GM12878 (cell line): ENCODE results near the gene DENND1B. TPM values are rescaled to one million over a fixed set of nuclear protein-coding genes. Genes with fewer than 3 reads are reported as not detected.

Source experiments
- ATAC-seq: fragments of 200-7000 bp; cut with Tn5 transposase; 3 replicates; pipeline ENCODE4 v1.9.1; 2020; ENCODE audit warnings: mild to moderate bottlenecking, moderate library complexity
- BruUV-seq: library from RNA; stranded (reverse); fragments of 400-500 nt; replicated peaks from 2 replicates; lab custom pipeline; 2021; lab: Mats Ljungman, UMichigan
- CTCF ChIA-PET: fragments of 300-600 bp; sonication (Branson Sonifier 250); formaldehyde crosslinking; extraction: SDS; loops from one replicate; lab custom pipeline; 2021; ENCODE audit warnings: inconsistent platforms; lab: Yijun Ruan, JAX
- POLR2A ChIA-PET: fragments of 350-600 bp; formaldehyde crosslinking; extraction: SDS; loops from one replicate; lab custom pipeline; 2021; ENCODE audit warnings: inconsistent platforms; lab: Charles Lee
- RAD21 ChIA-PET: fragments of 300-600 bp; sonication (Branson Sonifier 250); formaldehyde crosslinking; loops from one replicate; lab custom pipeline; 2023; ENCODE audit warnings: antibody characterized with exemption; ENCODE audit not compliant: unreplicated experiment; lab: Charles Lee
- SMC1A ChIA-PET: fragments of 300-600 bp; sonication (Branson Sonifier 250); formaldehyde crosslinking; loops from one replicate; lab custom pipeline; 2023; ENCODE audit not compliant: unreplicated experiment, uncharacterized antibody; lab: Charles Lee
- DNase-seq: peaks from one replicate; pipeline ENCODE4 v3.0.0-alpha.2; 2011; ENCODE audit warnings: low read depth, low spot score
- FAIRE-seq: peaks from 3 replicates; lab custom pipeline; 2011; peaks lifted over from hg19 to GRCh38; lab: Jason Lieb, UNC
- H2AFZ ChIP-seq: 2 replicates; pipeline ENCODE4 v1.6.0; 2011; ENCODE audit warnings: low read depth, low read length, control low read depth; ENCODE audit not compliant: control insufficient read depth
- H3K27ac ChIP-seq: 2 replicates; pipeline ENCODE4 v1.5.1; 2011; ENCODE audit warnings: control low read depth; ENCODE audit not compliant: control insufficient read depth, insufficient read depth
- H3K27me3 ChIP-seq, 2 experiments: replicated peaks in 1 of 2; 2 replicates each; pipeline versions ENCODE4 v1.6.0 to v1.6.1; 2011; ENCODE audit warnings: low read length in 1 of 2; ENCODE audit not compliant: control insufficient read depth in 2 of 2, insufficient read depth in 2 of 2
- H3K36me3 ChIP-seq, 2 experiments: 2 replicates each; pipeline ENCODE4 v1.5.1; 2011; ENCODE audit warnings: low read length in 1 of 2; ENCODE audit not compliant: control insufficient read depth in 2 of 2, insufficient read depth in 2 of 2
- H3K4me1 ChIP-seq: 2 replicates; pipeline ENCODE4 v1.6.1; 2011; ENCODE audit warnings: mild to moderate bottlenecking, low read length, moderate library complexity, mixed read lengths; ENCODE audit not compliant: control insufficient read depth, insufficient read depth
- H3K4me2 ChIP-seq: 2 replicates; pipeline ENCODE4 v1.6.0; 2011; ENCODE audit warnings: control low read depth; ENCODE audit not compliant: control insufficient read depth, insufficient read depth
- H3K4me3 ChIP-seq: fragments of 200-600 bp; sonication (generic); 2 replicates; pipeline ENCODE4 v1.5.1; 2016
- H3K79me2 ChIP-seq: 2 replicates; pipeline ENCODE4 v1.6.0; 2011; ENCODE audit warnings: low read length; ENCODE audit not compliant: control insufficient read depth, insufficient read depth
- H3K9ac ChIP-seq: 2 replicates; pipeline ENCODE4 v1.8.0; 2011; ENCODE audit warnings: low read length, control low read depth, mixed read lengths; ENCODE audit not compliant: control insufficient read depth, insufficient read depth
- H3K9me3 ChIP-seq: replicated peaks from 3 replicates; pipeline ENCODE4 v1.5.1; 2011; ENCODE audit warnings: mild to moderate bottlenecking, low read length; ENCODE audit not compliant: control insufficient read depth, insufficient read depth
- H4K20me1 ChIP-seq: 2 replicates; pipeline ENCODE4 v1.6.0; 2011; ENCODE audit not compliant: control insufficient read depth, insufficient read depth
- CBX3 ChIP-seq: fragments of 200-600 bp; sonication (generic); IDR thresholded peaks from 2 replicates; pipeline ENCODE4 v1.6.1; 2016; ENCODE audit warnings: low read depth, borderline replicate concordance
- FOXK2 ChIP-seq: fragments of 450-650 bp; IDR thresholded peaks from 2 replicates; pipeline ENCODE4 v1.6.1; 2017; ENCODE audit warnings: mild to moderate bottlenecking, moderate library complexity
- FOXM1 ChIP-seq: IDR thresholded peaks from 2 replicates; pipeline ENCODE4 v1.6.1; 2012; ENCODE audit warnings: low read depth, mild to moderate bottlenecking, inconsistent platforms, low read length, moderate library complexity
- HSF1 ChIP-seq: fragments of 150-350 bp; IDR thresholded peaks from 2 replicates; pipeline ENCODE4 v1.6.1; 2014; ENCODE audit warnings: mild to moderate bottlenecking, low read depth, low read length
- MXI1 ChIP-seq: fragments of 150-350 bp; IDR thresholded peaks from 2 replicates; pipeline ENCODE4 v1.6.1; 2011; ENCODE audit warnings: low read depth, mild to moderate bottlenecking, inconsistent platforms, low read length, improper control_type of control experiment
- PAX8 ChIP-seq: fragments of 450-650 bp; IDR thresholded peaks from 2 replicates; pipeline ENCODE4 v1.6.1; 2017; ENCODE audit warnings: mild to moderate bottlenecking, moderate library complexity
- SMAD1 ChIP-seq: fragments of 450-650 bp; IDR thresholded peaks from 2 replicates; pipeline ENCODE4 v1.6.1; 2018; ENCODE audit warnings: mild to moderate bottlenecking, low read depth; ENCODE audit not compliant: partially characterized antibody
- SUZ12 ChIP-seq: fragments of 200-600 bp; sonication (generic); IDR thresholded peaks from one replicate; pipeline ENCODE4 v1.6.1; 2018; ENCODE audit warnings: antibody characterized with exemption, mild to moderate bottlenecking; ENCODE audit not compliant: unreplicated experiment
- ZBTB33 ChIP-seq: fragments of 450-650 bp; IDR thresholded peaks from 2 replicates; pipeline ENCODE4 v1.6.1; 2017; ENCODE audit warnings: mild to moderate bottlenecking
- WGBS: methylation state at CpG from one replicate; pipeline ENCODE4 v1.1.6; 2016; ENCODE audit warnings: low lambda C conversion rate; ENCODE audit not compliant: insufficient replicate concordance, insufficient coverage; ENCODE audit errors: missing lambda C conversion rate; 5-methylcytosine and 5-hydroxymethylcytosine counted together
- in situ Hi-C: fragments of 300-500 bp; cut with MboI; formaldehyde crosslinking; loops from 9 replicates; pipeline ENCODE4 v1.14.3; 2018; ENCODE audit warnings: mixed read lengths
- intact Hi-C: fragments of 100-400 bp; cut with micrococcal nuclease; formaldehyde crosslinking; loops from one replicate; pipeline ENCODE4 v1.14.2; 2022; ENCODE audit not compliant: unreplicated experiment
- polyA plus RNA-seq, 11 experiments: library from polyadenylated mRNA; depleted of rRNA in 4 of 11; unstranded in 6 of 11; stranded (reverse) in 5 of 11; fragments of >200 nt; fragmentation: Nextera tagmentation in 4 of 11; fragmentation: Illumina TruSeq in 1 of 11; extraction: Ambion mirVana in 4 of 11; extraction: Trizol in 1 of 11; gene quantifications; 1 replicate in 1 of 11; 2 replicates in 10 of 11; pipeline versions ENCODE4 v1.2.1 to v1.2.3, GENCODE V29; 2011 to 2016; ENCODE audit warnings: inconsistent platforms in 2 of 11, missing spikeins in 2 of 11, low read depth in 1 of 11
- total RNA-seq, 4 experiments: library from RNA; depleted of rRNA in 3 of 4; stranded (reverse); fragments of >200 nt in 3 of 4; fragmentation: Illumina TruSeq in 1 of 4; extraction: Trizol in 1 of 4; gene quantifications; 2 replicates each; pipeline versions ENCODE4 v1.2.1 to v1.2.3, GENCODE V29; 2013 to 2021

The DENND1B gene
- total and polyA plus RNA-seq, 10 of the 15 experiments (the other 5 are each of a cell fraction or from before 2014, with no cell fraction given) = 1.7 to 10.7 (median 8.0) TPM

- in situ Hi-C loops (no loop called here), intact Hi-C loops (no loop called here)
- 21% methylated on average over 3 of the region's 3 CpGs for WGBS
- H3K4me2 ChIP-seq = no peak overlapping the region
- H3K36me3 ChIP-seq = no peaks in the 10 kb centered on the region
- H3K9me3 ChIP-seq = no peaks in the 10 kb centered on the region
- DNase-seq (no peak), ATAC-seq (no peak), FAIRE-seq (no peak)
- no peaks in the 10 kb centered on the region for H3K4me1 ChIP-seq
- no peaks in the 10 kb centered on the region for H3K27me3 ChIP-seq
- no TSS peak for BruUV-seq
- H3K27ac ChIP-seq = no peak overlapping the region
- no peak overlapping the region for H2AFZ ChIP-seq
- no peak for TF ChIP-seq PAX8
- TF ChIP-seq SUZ12 = no peak
- no peak for TF ChIP-seq FOXK2
- no peak for TF ChIP-seq ZBTB33
- TF ChIP-seq CBX3 = no peak
- no peak for TF ChIP-seq SMAD1
- no peak for TF ChIP-seq MXI1
- TF ChIP-seq HSF1 = no peak
- TF ChIP-seq FOXM1 = no peak
- ChIA-PET SMC1A (no interaction called here), RAD21 (no interaction called here), POLR2A (no interaction called here), CTCF (no interaction called here)
- no peaks in the 10 kb centered on the region for H4K20me1 ChIP-seq
- no peak overlapping the region for H3K4me3 ChIP-seq
- H3K79me2 ChIP-seq = no peaks in the 10 kb centered on the region
- H3K9ac ChIP-seq = no peak overlapping the region
Observed at GRCh38 chr1:197788741-197789739, 13.8 kb upstream of the DENND1B start.
